SH-SY5Y (cell line): Measurements from ENCODE around the gene RPS19BP1.

Experiments
- GATA2 ChIP-seq: IDR thresholded peaks from 2 replicates; pipeline ENCODE4 v1.6.1; 2011; ENCODE audit warnings: mild to moderate bottlenecking, low read depth, low read length
- GATA3 ChIP-seq: IDR thresholded peaks from 2 replicates; pipeline ENCODE4 v1.6.1; 2011; ENCODE audit warnings: low read depth, mild to moderate bottlenecking, low read length, moderate library complexity

The RPS19BP1 gene

GRCh38 chr22:39567135-39567946, 34.8 kb upstream of the RPS19BP1 start:
- no peak for TF ChIP-seq GATA2
- TF ChIP-seq GATA3 = no peak

- TF ChIP-seq GATA2 (no peak), GATA3 (no peak)
Measured at GRCh38 chr22:39565414-39565944, 32.9 kb upstream of the RPS19BP1 start.

- no peak for TF ChIP-seq GATA3
- no peak for TF ChIP-seq GATA2
Measured at GRCh38 chr22:39563571-39564428, 31.3 kb upstream of the RPS19BP1 start.

DNA sequence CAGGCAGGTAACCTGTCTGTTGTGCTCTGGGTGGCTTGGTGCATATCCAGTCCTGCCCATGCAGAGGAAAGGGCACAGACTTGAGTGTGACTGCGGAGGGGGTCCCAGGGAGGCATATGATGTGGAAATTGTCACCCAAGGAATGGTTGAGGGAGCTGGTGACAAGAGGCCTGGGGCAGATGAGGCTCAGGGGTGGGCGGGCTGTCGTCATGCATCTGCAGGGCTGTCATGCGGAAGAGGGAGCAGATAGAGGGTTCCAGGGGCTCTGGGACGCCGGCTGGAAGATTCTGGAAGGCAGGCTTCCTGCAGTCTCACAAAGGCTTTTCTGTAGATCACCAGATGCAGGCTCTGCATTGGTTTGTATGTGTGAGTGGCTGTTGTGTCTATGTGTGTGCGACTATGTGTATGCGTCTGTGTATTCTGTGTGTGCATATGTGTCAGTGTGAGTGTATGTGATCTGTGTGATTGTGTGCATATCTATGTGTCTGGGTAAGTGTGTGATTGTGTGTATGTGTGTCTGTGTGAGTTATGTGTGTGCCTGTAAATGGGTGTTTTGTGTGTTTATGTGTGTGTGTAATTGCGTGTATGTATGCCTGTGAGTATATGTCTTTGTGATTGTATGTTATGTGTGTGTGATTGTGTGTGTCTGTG, 30.4 kb upstream of the RPS19BP1 start:
- TF ChIP-seq GATA2 = no peak
- TF ChIP-seq GATA3 = no peak

DNA sequence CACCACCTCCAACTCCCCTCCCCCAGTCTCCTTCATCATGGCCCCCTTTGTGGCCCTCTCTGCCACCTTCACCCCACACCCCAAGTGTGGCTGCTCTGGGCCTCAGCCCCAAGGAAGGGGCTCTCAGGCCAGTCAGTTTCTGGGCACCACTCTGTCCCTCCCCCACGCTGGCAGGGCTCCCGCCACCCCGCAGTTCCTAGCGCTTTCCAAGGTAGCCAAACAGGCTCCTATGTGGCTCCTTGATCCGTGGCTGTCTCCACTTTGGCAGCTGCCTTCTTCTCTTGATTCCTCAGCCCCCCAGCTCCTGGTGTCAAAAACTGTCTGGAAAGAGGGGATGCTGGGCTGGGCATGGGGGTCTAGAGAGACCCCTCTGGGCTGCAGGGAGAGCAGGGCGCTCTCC, 27.6 kb upstream of the RPS19BP1 start:
- TF ChIP-seq GATA2 (no peak), GATA3 (no peak)

- TF ChIP-seq GATA3 (no peak), GATA2 (no peak)
Measured at GRCh38 chr22:39559456-39560105, 27.0 kb upstream of the RPS19BP1 start.

- TF ChIP-seq GATA2 (no peak), GATA3 (no peak)
Measured at GRCh38 chr22:39558950-39559349, 26.4 kb upstream of the RPS19BP1 start.

DNA sequence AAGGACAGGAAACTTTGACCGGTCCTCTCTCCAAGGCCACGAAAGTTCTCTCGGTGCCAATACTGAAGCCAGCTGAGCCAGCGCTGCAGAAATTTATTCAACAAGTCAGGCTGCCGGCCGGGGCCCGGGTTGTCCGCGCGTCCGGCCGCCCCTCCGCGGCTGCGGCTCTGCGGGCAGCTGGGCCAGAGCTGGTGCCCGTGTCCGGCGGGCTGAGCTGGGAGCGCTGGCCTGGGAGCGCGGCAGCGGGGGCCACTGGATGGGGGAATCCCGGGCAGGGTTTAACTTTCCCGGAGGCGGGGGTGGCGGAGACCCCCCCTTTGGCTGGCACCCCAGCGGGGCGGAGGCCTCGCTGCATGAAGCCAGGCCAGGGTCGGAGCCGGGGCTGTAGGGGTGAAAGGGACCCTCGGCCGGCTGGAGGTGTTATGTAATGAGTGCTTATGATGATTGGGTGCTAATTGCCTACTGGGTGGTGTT, 25.7 kb upstream of the RPS19BP1 start:
- no peak for TF ChIP-seq GATA3
- TF ChIP-seq GATA2 = no peak

DNA sequence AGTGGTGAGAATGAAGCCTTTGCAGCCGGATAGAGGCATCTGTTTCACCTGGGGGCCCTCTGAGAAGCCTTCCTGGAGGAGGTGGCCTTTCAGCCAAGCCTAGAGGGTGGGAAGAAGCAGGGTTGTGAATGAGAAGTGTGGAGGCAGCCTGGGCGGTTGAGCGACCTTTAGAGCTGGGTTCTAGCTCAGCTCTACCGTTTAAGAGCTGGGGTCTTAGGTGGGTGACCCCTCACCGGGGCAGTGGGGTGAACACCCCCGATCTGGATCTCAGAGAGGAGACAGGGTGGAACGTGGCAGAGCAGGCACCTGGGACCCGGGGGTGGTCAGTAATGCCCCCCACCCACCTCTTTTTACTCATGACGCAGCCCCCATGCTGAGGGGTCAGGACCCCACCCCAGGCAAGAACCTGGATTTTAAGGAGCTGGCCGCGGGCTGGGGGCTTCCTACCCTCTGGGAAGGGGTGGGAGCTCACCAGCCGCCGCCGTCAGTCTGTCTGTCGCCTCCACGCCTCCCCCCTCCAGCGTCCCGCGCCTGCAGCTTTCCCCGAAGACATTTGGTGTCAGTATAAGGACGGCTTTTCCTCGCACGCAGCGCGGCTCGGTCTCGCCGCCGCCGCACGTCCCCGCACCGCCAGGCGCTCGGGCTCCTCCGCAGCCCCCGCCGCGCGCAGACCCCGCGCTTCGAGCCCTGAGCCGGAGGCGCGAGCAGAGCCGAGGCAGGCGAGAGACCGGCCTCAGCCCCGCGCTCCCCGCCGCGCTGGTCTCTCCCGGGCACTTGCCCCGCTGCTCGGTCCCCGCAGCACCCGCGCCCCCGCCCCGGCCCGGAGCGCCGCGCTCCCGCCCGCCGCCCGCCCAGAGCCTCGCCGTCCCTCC, 24.7 kb upstream of the RPS19BP1 start:
- TF ChIP-seq GATA2 = no peak
- TF ChIP-seq GATA3 = no peak

DNA sequence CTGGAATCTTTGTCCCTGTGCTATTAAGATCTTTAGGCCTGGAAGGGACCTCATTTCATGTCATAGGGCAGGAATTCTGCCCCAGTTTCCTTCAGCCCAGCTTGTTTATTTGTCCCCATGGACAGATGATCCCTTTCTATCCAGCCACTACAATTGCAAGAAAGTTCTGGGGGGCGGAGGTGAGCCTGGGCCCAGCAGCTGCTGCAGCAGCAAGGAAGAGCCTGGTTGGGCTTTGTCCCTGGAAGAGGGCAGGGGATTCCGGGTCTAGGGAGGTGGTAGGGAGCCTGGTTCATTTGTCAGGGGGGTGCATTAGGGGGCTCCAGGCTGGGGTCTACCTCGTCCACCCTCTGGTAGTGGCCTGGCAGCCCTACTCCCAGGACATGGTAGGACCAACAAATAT, 21.6 kb upstream of the RPS19BP1 start:
- TF ChIP-seq GATA2 (no peak), GATA3 (no peak)

GRCh38 chr22:39553429-39553828, 20.9 kb upstream of the RPS19BP1 start:
- TF ChIP-seq GATA3 (no peak), GATA2 (no peak)

- TF ChIP-seq GATA3 = no peak
Measured at GRCh38 chr22:39547587-39547947, 15.0 kb upstream of the RPS19BP1 start.
